OCI-LY3 (cell line): Measurements from ENCODE around the gene SLC6A6.

ENCODE experiments used
- H2AFZ ChIP-seq: fragments of 200-600, 300-600 bp; shearing (Covaris generic); 2 replicates; pipeline ENCODE4 v1.6.0; 2014; ENCODE audit warnings: antibody characterized with exemption, low read depth, low read length
- H3K27ac ChIP-seq: fragments of 200-600, 300-600 bp; sonication (generic); 2 replicates; pipeline ENCODE4 v1.5.1; 2014; ENCODE audit warnings: mild to moderate bottlenecking, low read length, moderate library complexity, mixed read lengths
- H3K27me3 ChIP-seq: fragments of 200-600, 300-600 bp; sonication (generic); 2 replicates; pipeline ENCODE4 v1.6.1; 2014; ENCODE audit warnings: low read depth, low read length, mixed read lengths
- H3K36me3 ChIP-seq: fragments of 200-600, 300-600 bp; sonication (generic); replicated peaks from 2 replicates; pipeline ENCODE3; 2014; ENCODE audit warnings: low read depth, low read length, mixed read lengths
- H3K4me1 ChIP-seq: fragments of 300-600, 200-600 bp; sonication (generic); 2 replicates; pipeline ENCODE4 v1.6.1; 2014; ENCODE audit warnings: low read length, mixed read lengths
- H3K4me2 ChIP-seq: fragments of 200-600, 300-600 bp; sonication (generic); 2 replicates; pipeline ENCODE4 v1.6.1; 2014; ENCODE audit warnings: low read length, mixed read lengths
- H3K4me3 ChIP-seq: fragments of 300-600, 200-600 bp; sonication (generic); 2 replicates; pipeline ENCODE4 v1.5.1; 2014; ENCODE audit warnings: antibody characterized with exemption, mild to moderate bottlenecking, low read length, moderate library complexity
- H3K79me2 ChIP-seq: fragments of 300-600, 200-600 bp; shearing (Covaris generic); 2 replicates; pipeline ENCODE4 v1.6.1; 2014; ENCODE audit warnings: mild to moderate bottlenecking, low read length, mixed read lengths
- H3K9ac ChIP-seq: fragments of 300-600, 200-600 bp; shearing (Covaris generic); 2 replicates; pipeline ENCODE4 v1.6.0; 2014; ENCODE audit warnings: mild to moderate bottlenecking, low read length, moderate library complexity
- H3K9me3 ChIP-seq: fragments of 200-600, 300-600 bp; shearing (Covaris generic); 2 replicates; pipeline ENCODE4 v1.6.1; 2014; ENCODE audit warnings: low read length, mixed read lengths; ENCODE audit not compliant: insufficient read depth
- H4K20me1 ChIP-seq: fragments of 200-600, 300-600 bp; sonication (generic); 2 replicates; pipeline ENCODE4 v1.6.1; 2016; ENCODE audit warnings: low read length, mixed read lengths; ENCODE audit not compliant: insufficient read depth
- EZH2phosphoT487 ChIP-seq: fragments of 200-600 bp; shearing (Covaris generic); IDR thresholded peaks from 2 replicates; pipeline ENCODE4 v1.6.1; 2018; ENCODE audit warnings: antibody characterized with exemption, mixed run types, low read depth
- TF ChIP-seq, protein P1 (sequence below): fragments of 200-600, 300-600 bp; sonication (generic); IDR thresholded peaks from 2 replicates; pipeline ENCODE4 v1.5.1; 2014; ENCODE audit warnings: antibody characterized with exemption, low read length, low read depth

The SLC6A6 gene

DNA sequence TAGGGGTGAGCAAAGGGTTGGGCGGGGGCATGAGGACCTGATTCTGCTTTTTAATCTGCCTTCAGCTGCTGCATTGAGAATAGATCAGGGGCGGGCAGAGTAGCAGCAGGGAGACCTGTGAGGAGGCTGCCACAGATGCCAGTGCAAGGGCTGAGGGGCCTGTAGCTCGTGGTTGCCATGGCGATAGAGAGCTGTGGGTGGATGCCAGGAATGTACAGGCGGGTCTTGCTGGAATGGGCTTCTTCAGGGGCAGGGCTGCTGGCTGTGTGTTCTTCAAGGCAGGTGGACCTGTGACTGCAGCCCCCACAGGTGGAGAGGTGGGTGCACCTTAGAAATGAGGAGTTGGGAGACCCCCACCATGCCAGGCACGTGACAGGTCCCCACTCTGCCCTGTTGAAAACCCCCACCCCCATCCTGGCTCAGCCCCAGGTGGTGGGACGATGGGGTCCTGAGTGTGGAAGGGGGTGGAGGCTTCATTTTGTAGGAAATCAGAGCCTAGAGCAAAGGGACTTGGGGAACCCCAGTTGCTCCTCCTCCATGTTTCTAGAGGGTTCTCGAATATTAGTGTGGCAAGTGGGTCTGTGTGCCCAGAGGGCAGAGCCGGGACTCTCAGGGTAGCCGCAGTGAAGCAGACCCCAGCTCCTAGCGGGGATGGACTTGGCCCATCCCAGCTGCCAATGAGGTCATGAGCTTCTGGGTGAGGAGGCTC is 38.3 kb downstream of the SLC6A6 start:
- Histone ChIP-seq H3K27ac (peak overlapping the region; percentile 94), H4K20me1 (no peaks in the 10 kb centered on the region), H3K9ac (peak overlapping the region; percentile 76), H3K36me3 (peaks cover 38% of the 10 kb centered on the region), H3K9me3 (no peaks in the 10 kb centered on the region), H2AFZ (no peak overlapping the region), H3K4me2 (peak overlapping the region; percentile 95), H3K4me3 (peak overlapping the region; percentile 64), H3K79me2 (peaks cover 90% of the 10 kb centered on the region), H3K27me3 (no peaks in the 10 kb centered on the region), H3K4me1 (peaks cover 56% of the 10 kb centered on the region)
- TF ChIP-seq, protein P1, sequence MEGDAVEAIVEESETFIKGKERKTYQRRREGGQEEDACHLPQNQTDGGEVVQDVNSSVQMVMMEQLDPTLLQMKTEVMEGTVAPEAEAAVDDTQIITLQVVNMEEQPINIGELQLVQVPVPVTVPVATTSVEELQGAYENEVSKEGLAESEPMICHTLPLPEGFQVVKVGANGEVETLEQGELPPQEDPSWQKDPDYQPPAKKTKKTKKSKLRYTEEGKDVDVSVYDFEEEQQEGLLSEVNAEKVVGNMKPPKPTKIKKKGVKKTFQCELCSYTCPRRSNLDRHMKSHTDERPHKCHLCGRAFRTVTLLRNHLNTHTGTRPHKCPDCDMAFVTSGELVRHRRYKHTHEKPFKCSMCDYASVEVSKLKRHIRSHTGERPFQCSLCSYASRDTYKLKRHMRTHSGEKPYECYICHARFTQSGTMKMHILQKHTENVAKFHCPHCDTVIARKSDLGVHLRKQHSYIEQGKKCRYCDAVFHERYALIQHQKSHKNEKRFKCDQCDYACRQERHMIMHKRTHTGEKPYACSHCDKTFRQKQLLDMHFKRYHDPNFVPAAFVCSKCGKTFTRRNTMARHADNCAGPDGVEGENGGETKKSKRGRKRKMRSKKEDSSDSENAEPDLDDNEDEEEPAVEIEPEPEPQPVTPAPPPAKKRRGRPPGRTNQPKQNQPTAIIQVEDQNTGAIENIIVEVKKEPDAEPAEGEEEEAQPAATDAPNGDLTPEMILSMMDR, result no peak

DNA sequence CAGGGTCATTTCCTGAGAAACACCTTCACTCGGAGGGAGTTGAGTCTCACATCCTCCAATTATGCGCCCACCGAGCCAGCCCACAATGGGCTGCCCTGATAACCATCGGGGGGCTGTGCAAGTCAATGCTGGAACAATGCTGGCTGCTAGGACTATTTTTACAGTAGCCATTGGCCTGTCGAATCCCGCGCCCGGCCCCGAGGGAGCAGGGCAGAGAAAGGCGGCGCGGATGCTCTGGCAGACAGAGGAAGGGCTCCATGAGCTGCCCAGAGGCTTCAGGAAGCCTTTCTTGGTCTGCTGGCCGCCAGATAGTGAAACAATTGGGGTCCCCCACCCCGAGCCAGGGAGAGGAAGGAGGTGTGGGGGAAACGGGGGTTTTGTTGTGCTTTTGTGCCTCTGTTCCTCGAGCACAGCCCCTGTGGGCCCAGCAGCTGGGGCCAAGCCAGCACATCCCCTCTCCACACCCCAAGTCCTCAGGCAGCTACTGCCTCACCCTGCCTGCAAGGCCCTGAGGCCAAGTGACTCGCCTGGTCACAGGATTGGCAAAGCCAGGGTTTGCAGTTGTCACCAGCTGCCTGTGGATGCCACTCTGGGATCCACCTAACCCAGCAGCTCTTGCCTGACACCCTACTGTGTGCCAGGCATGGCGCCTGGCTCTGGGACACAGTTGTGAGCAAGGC is 39.0 kb downstream of the SLC6A6 start:
- Histone ChIP-seq H3K4me2 (peak overlapping the region; percentile 95), H3K9ac (no peak overlapping the region), H4K20me1 (no peaks in the 10 kb centered on the region), H2AFZ (no peak overlapping the region), H3K36me3 (peaks cover 45% of the 10 kb centered on the region), H3K4me1 (peaks cover 51% of the 10 kb centered on the region), H3K79me2 (peaks cover 84% of the 10 kb centered on the region), H3K4me3 (no peak overlapping the region), H3K27ac (no peak overlapping the region), H3K9me3 (no peaks in the 10 kb centered on the region), H3K27me3 (no peaks in the 10 kb centered on the region)
- TF ChIP-seq, protein P1, result no peak
- no peak for TF ChIP-seq EZH2phosphoT487

DNA sequence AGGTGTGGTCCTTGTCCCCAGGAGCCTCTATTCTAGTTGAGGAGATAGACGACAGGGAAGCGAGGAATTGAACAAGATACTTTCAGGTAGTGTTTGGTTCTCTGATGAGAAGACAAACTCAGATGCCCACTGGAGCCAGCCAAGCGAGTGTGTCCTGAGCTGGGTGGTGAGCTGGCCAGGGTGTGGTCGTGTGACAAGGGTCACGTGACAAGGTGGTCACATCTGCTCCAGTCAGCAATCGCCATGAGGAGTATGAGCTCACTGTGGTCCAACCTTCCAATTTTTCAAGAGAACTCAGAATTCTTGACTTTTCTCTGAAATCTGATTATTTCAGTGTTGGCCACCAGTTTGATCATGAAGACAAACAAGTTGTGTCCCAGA is 39.5 kb downstream of the SLC6A6 start:
- H3K4me1 ChIP-seq, result peaks cover 45% of the 10 kb centered on the region
- H3K4me2 ChIP-seq, result no peak overlapping the region
- no peaks in the 10 kb centered on the region for H3K9me3 ChIP-seq
- H3K9ac ChIP-seq, result no peak overlapping the region
- peaks cover 50% of the 10 kb centered on the region for H3K36me3 ChIP-seq
- no peak overlapping the region for H3K4me3 ChIP-seq
- no peak for TF ChIP-seq EZH2phosphoT487
- TF ChIP-seq, protein P1, result no peak
- H3K27me3 ChIP-seq, result no peaks in the 10 kb centered on the region
- peaks cover 79% of the 10 kb centered on the region for H3K79me2 ChIP-seq
- no peaks in the 10 kb centered on the region for H4K20me1 ChIP-seq
- H2AFZ ChIP-seq, result no peak overlapping the region
- H3K27ac ChIP-seq, result no peak overlapping the region

DNA sequence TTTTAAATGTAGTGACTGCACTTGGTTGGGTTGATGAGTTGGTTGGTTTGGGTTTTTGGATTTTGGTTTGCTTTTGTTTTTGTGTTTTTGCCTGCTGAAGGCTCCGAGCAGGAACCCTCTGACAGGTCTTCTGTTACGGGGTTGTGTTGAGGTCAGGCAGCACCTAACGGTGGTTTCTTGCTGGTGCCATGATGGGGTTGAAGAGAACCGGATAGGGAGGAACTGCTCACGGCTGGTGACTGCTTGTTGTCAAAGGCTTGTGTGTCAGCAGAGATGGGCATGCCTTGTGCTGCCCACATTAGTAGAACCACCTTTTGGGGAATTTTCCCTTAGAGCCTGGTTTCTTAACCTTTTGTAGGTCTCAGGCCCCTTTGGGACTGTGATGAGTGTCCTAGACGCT is 42.0 kb downstream of the SLC6A6 start:
- H3K9me3 ChIP-seq, result no peaks in the 10 kb centered on the region
- no peak overlapping the region for H3K9ac ChIP-seq
- no peaks in the 10 kb centered on the region for H4K20me1 ChIP-seq
- H3K36me3 ChIP-seq, result peaks cover 75% of the 10 kb centered on the region
- H3K4me2 ChIP-seq, result no peak overlapping the region
- no peaks in the 10 kb centered on the region for H3K27me3 ChIP-seq
- peaks cover 44% of the 10 kb centered on the region for H3K4me1 ChIP-seq
- H2AFZ ChIP-seq, result no peak overlapping the region
- H3K4me3 ChIP-seq, result no peak overlapping the region
- TF ChIP-seq, protein P1, result no peak
- no peak for TF ChIP-seq EZH2phosphoT487
- H3K79me2 ChIP-seq, result peaks cover 54% of the 10 kb centered on the region
- no peak overlapping the region for H3K27ac ChIP-seq
